ENCODE data around the gene ATP5PB.

Gene ATP5PB

GRCh38 chr1:111446967-111447892 is 2.0 kb upstream of the ATP5PB start:
- no peak for DNase-seq

GRCh38 chr1:111448482-111448917 is 764 bp upstream of the ATP5PB start:
- no peak for DNase-seq

- DNase-seq: no peak
Observed at GRCh38 chr1:111449703-111450017, 396 bp downstream of the ATP5PB start.

- DNase-seq: no peak
Observed at GRCh38 chr1:111450185-111450584, 921 bp downstream of the ATP5PB start.

DNA sequence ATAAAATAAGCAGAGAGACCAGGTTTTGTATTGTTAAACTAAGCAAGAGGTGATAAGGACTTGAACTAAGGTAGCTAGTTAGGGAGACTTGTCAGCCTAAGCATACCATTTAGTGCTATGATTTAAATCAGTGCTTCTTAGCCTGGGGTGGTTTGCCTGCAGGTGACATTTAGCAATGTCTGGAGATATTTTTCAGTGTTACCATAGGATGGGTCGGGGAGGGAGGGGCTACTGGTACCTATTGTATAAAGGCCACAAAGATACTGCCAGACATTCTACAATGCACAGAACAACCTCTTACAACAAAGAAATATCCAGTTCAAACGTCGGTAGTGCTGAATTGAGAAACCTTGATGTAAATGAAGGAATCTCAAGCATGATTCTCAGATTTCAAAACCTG is 3.3 kb downstream of the ATP5PB start:
- no peak for DNase-seq

DNA sequence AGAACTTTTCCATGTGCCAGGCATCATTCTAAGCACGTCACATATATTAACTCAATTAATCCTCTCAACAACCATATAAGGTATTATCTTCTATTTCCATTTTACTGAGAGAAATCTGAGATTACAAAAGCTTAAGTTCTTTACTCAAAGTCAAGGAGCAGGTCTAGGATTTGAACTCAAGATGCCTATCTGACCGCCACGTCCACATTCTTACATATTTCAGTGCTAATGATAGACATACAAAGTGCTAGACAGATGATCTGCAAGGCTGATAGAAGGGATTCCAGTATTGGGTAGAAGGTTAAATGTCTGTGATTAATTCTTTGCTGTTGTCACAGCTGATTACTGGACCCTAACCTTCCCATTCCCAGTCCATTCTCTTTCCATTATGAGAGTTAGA is 4.4 kb downstream of the ATP5PB start:
- no peak for DNase-seq

GRCh38 chr1:111454859-111455641 is 5.8 kb downstream of the ATP5PB start:
- no peak for DNase-seq

GRCh38 chr1:111455642-111456031 is 6.4 kb downstream of the ATP5PB start:
- no peak for DNase-seq

GRCh38 chr1:111461765-111462164 is 12.5 kb downstream of the ATP5PB start:
- no peak for DNase-seq

DNA sequence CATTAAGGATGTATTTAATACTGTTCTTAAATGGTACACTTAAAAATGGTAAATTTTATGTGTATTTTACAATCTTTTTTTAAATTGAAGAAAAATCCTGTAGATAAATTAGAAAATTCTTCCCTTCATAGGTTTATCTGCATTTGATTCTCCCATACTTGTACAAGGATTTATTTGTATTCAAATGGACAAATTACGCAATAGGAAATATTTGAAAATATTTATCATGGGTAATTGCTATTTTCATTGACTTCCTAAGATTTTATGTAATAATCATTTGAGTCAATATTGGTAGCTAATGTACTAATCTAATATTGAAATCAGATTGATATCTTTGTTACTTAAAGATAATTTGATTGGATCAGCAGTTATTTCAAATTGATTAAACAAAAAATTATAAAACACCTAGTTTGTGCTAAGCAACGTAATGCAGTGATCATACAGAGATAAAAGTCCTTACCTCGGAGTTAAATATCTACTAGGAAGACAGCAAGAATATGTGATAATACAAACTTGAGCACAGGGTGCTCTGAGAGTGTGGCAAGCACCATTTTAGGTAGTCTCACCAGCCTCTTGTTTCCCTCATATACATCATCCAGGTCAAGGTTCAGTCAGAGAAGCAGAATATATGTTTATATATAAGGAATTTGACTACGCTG is 13.2 kb downstream of the ATP5PB start:
- DNase-seq: no peak

DNA sequence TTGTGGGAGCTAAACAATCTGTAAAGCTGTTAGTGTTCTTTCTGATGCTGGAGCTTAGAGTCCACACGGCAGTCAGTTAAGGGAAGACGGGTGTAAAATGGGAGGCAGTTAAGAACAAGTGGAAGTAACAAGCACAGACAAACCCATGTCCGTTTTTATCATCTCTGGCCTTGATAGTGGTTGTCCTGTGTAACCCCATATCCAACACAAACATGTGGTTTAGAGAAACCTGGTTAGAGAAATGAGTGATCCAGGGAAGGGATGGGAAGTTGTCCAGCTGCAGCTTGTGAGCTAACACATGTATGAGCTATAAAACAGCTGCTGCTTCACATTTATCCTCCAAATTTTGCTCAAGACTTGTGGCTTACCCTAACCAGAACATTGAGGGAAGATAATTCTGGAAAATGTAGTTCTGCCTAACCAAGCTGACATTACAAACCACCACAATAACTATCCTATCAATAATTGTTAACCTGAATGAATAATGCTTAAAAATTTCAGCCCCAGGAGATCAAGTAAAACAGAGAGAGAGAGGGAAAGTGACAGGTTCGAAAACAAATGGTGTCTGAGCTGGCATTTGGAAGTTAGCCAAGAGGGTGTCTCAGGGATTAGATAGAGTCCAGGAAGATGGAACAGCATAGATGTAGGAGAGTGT is 13.9 kb downstream of the ATP5PB start:
- peak; percentile 6 for DNase-seq

DNA sequence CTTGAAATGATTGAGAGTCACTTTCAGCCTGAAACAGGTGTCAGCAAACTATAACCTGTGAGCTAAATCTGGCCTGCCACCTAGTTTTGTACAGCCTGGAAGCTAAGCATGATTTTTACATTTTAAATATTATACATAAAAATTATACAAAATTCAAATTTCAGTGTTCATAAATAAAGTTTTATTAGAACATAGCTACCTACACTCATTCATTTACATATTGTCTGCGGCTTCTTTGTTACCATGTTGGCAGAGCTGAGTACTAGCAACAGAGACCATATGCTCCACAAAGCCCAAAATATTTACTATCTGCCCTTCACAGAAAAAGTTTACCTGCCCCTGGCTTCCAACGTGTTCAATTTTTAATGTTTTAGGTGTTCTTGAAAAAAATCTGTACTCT is 16.5 kb downstream of the ATP5PB start:
- no peak for DNase-seq

GRCh38 chr1:111466480-111466879 is 17.2 kb downstream of the ATP5PB start:
- no peak for DNase-seq

GRCh38 chr1:111467865-111468716 is 18.8 kb downstream of the ATP5PB start:
- DNase-seq: no peak

DNA sequence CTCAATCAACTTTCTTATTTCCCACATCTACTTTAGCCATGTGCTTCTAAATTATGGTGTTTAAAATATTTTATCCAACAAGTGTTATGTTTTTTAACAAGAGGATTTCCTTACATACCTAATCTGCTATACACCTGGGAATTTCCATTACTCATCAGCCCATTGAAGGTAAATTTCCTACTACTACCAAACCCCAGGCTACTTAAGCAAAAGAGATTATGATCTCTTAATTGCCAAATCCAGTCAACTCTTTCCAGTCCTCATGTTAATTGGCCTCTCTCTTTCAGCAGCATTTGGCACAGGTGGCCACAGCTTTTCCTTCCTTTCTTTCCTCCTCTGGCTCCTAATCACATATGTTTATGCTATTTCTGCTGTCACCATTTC is 19.4 kb downstream of the ATP5PB start:
- DNase-seq: no peak

GRCh38 chr1:111469539-111469938 is 20.3 kb downstream of the ATP5PB start:
- DNase-seq: no peak

DNA sequence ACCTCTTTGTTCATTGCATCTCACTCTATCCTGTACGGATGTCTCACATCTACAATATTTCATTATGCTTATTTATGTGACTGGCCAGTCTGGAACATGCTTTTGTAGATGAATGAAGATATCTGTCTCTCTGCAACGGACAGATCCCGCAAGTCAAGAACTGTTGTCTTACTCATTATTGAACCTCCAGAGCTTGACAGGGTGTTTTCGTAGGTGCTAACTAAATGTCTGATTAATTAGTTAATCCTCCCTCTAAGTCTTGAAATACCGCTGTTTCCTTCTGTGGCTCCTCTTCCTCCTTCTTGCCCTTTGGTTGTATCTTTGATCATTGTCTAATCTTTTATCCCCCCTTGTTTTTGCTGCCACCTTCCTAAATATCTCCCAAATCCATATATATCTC is 21.3 kb downstream of the ATP5PB start:
- DNase-seq: no peak

DNA sequence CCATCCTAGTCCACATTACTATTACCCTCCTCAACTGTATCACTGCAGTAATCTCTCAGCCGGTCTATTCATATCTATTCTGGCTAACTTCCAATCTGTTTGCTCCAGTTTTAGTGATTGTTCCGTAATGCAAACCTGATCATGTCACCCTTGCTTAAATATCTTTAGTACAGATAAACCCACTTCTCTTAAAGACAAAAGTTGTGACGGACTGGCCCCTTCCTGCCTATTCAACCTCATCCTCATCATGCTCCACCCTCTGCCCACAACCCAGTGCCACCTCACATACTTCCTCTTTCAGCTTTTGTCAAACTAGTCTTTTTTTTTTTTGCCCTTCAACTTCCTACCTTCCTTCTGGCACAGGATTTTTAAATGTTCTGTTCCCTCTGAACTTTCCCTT is 21.7 kb downstream of the ATP5PB start:
- no peak for DNase-seq

DNA sequence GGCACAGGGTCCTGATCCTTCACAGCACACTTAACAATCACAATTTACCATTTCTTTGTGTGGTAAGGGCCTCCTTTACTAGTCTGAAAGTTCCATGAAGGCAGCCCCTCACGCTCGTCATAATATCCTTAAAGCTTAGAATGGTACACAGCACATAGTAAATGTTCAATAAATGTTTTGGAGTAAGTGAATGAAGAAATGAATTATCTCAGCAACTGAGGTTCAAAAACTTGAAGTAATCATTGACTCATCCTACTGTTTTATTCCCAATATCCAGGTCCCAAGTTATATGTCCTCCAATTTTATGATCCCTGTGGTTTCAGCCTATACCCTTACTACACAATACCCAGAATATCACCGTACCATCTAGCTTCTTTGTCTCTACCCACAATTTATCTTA is 22.3 kb downstream of the ATP5PB start:
- no peak for DNase-seq

DNA sequence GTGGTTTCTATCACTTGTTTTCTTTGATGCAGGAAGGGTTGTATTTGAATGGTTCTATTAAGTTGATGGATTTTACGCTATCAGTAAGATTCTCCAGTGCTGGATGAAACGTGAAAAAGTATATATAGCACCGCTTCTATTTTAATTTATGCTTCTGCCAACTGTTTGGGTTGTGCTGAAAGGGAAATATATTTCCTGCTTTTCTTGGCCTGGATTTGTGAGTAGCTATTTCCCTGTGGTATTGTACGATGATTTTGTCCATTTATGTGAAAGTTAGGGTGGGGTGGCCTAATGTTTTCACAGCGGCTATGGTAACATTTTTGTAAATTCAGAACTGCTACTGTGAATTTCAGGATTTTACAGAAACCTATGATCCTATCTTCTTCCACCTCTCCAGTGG is 24.8 kb downstream of the ATP5PB start:
- no peak for DNase-seq

DNA sequence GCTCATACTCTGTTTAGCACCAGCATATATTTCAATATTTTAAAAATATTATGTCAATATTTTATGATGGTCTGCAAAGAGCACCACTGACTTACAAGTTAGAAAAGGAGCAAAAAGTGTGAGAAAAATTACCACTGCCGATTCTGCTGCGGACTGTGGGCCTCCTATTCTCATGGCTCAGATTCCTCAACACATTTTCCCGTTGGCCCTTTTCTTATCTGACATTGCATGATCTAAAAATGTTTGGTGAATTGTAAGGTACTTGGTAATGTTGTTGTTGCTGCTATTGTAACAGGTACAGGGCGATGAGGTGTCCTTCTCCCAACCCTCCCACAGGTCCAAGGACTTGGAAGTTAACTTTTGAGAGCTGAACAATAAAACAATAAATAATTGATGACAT is 25.3 kb downstream of the ATP5PB start:
- no peak for DNase-seq

DNA sequence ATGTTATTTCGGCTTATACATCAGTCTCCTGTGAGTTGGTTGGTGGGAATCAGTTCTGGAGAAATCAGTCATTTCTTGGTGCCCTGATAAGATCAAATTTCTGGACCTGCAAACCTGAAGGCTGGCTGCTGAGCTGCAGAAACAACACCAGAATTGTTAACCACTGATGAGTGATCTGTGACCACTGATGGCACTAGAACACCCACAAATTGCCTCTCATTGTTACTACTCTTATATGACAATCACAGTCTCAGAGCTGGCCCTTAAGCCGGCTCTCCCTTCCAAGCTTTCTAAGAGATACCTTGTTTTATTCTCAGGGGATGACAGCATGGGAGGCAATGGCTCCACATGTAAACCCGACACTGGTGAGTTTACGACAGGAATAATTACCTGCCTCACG is 26.4 kb downstream of the ATP5PB start:
- no peak for DNase-seq

Data from NCI-H2171 (cell line).